ENCODE results near the gene HNRNPLL.

GRCh38 chr2:38516122-38516521, 86.6 kb downstream of the HNRNPLL start:
- TF ChIP-seq EZH2 (IDR thresholded peaks at IDR 0.05; ENCODE audit: low read depth, unreplicated experiment) (no peak), CTCF (conservative IDR thresholded peaks at IDR 0.05; ENCODE audit: low read depth in 2 of 2) (no peak)
